Astrocyte of the cerebellum (primary cell): ENCODE measurements around the gene PDE11A.
"Not testable (repeated sequence)": the region's sequence is repeated elsewhere in the genome, so short reads cannot be mapped to it uniquely, and the experiment has no call there.

Experiments used
- DNase-seq: peaks from one replicate; pipeline ENCODE4 v3.0.0-alpha.2; 2011; ENCODE audit warnings: low read depth
- H3K4me3 ChIP-seq: 2 replicates; pipeline ENCODE4 v1.5.1; 2011; ENCODE audit warnings: mild to moderate bottlenecking, low read depth, low read length, moderate library complexity
- in situ Hi-C: cut with HindIII; loops from 2 replicates; pipeline ENCODE4 v1.10.0; 2017; ENCODE audit warnings: low sequenced_read_pairs
- TF ChIP-seq, protein P1 (sequence below): IDR thresholded peaks from 2 replicates; pipeline ENCODE4 v1.5.1; 2012; ENCODE audit warnings: low read length, low read depth, moderate library complexity, mild to moderate bottlenecking; ENCODE audit errors: missing control alignments

The PDE11A gene

DNA sequence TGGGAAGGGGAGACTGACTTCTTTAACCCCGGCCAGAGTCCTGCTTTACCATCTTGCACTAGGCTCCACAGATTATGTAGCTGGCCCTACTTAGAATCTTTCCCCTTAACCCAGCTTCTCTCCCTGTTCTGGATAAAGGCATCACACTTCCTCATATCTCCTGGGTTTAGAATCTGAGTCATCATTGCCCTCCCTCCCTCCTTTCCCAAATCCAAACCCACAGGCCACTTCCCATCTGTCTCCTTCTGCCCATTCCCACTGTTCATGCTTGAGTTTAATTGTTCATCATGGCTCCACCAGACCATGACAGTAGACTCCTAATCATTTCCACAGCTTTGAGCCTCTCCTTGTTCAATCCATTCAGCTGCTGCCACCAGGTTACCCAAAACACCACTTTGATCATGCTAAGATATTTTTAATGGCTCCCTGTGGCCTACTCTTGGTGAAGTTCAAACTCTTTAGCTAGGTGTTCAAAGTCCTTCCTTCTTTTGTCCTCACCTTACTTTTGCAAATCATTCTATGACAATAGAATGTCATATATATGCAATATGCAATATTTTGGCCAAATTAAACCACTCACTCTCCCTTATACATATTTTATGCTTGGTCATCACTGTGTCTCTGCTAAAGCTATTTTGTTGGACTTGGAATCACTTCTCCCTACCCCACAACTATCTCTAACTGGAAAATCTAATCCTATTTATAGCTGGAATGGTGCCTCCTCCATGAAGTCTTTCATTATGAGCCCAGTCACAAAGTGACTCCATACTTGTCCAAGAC is 5.5 kb downstream of the PDE11A start:
- in situ Hi-C loops = no loop called here
- no peak overlapping the region for H3K4me3 ChIP-seq
- DNase-seq = no peak
- TF ChIP-seq, protein P1, sequence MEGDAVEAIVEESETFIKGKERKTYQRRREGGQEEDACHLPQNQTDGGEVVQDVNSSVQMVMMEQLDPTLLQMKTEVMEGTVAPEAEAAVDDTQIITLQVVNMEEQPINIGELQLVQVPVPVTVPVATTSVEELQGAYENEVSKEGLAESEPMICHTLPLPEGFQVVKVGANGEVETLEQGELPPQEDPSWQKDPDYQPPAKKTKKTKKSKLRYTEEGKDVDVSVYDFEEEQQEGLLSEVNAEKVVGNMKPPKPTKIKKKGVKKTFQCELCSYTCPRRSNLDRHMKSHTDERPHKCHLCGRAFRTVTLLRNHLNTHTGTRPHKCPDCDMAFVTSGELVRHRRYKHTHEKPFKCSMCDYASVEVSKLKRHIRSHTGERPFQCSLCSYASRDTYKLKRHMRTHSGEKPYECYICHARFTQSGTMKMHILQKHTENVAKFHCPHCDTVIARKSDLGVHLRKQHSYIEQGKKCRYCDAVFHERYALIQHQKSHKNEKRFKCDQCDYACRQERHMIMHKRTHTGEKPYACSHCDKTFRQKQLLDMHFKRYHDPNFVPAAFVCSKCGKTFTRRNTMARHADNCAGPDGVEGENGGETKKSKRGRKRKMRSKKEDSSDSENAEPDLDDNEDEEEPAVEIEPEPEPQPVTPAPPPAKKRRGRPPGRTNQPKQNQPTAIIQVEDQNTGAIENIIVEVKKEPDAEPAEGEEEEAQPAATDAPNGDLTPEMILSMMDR = no peak

- in situ Hi-C loops = no loop called here
- no peak overlapping the region for H3K4me3 ChIP-seq
- TF ChIP-seq, protein P1 = no peak
- no peak for DNase-seq
Observed at GRCh38 chr2:178066324-178066723, 6.3 kb downstream of the PDE11A start.

DNA sequence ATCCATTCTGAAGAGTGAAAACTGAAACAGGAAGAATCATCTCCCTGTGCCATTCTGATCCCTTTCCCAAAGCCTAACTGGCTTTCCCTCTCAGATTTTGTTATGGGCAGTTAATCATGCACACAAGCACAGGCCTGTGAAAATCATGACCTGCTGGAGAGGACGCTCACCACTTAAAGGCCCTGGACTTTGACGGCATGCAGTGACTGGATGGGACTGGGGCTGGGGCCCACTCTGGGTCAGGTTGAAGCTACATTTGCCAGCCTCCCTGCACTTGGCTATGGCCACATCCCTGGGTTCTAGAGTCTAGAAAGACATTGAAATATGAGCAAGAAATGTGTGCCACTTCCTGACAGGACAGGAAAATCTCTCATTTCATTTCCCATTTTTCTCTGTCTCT is 12.9 kb downstream of the PDE11A start:
- TF ChIP-seq, protein P1 = no peak
- H3K4me3 ChIP-seq = no peak overlapping the region
- DNase-seq = no peak
- in situ Hi-C loops = no loop called here

GRCh38 chr2:178059111-178059510 is 13.5 kb downstream of the PDE11A start:
- in situ Hi-C loops = no loop called here
- TF ChIP-seq, protein P1 = no peak
- H3K4me3 ChIP-seq = no peak overlapping the region
- no peak for DNase-seq

GRCh38 chr2:178057179-178057680 is 15.3 kb downstream of the PDE11A start:
- H3K4me3 ChIP-seq = no peak overlapping the region
- in situ Hi-C loops = no loop called here
- no peak for DNase-seq
- TF ChIP-seq, protein P1 = no peak

- TF ChIP-seq, protein P1 = no peak
- H3K4me3 ChIP-seq = no peak overlapping the region
- in situ Hi-C loops = no loop called here
- DNase-seq = no peak
Observed at GRCh38 chr2:178056345-178056744, 16.2 kb downstream of the PDE11A start.

DNA sequence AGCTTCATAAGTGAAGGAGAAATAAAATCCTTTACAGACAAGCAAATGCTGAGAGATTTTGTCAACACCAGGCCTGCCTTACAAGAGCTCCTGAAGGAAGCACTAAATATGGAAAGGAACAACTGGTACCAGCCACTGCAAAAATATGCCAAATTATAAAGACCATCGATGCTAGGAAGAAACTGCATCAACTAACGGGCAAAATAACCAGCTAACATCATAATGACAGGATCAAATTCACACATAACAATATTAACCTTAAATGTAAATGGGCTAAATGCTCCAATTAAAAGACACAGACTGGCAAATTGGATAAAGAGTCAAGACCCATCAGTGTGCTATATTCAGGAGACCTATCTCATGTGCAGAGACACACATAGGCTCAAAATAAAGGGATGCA is 21.3 kb downstream of the PDE11A start:
- H3K4me3 ChIP-seq, DNase-seq, in situ Hi-C loops: not testable (repeated sequence)
